Measurements from ENCODE around the gene FAM170B.

FAM170B gene

GRCh38 chr10:49128854-49129253 is 5.0 kb downstream of the FAM170B start:
- no peak for ATAC-seq
- TF ChIP-seq PPARA (CRISPR knock-in tag; IDR thresholded peaks at IDR 0.05; ENCODE audit: borderline replicate concordance) (no peak), ZNF70 (CRISPR knock-in tag; IDR thresholded peaks at IDR 0.05) (no peak), ISL1 (CRISPR knock-in tag; IDR thresholded peaks at IDR 0.05) (no peak), ZFP30 (CRISPR knock-in tag; IDR thresholded peaks at IDR 0.05) (no peak), CSDC2 (CRISPR knock-in tag; IDR thresholded peaks at IDR 0.05) (no peak), TOX (CRISPR knock-in tag; IDR thresholded peaks at IDR 0.05; ENCODE audit: borderline replicate concordance) (no peak), RARB (CRISPR knock-in tag; IDR thresholded peaks at IDR 0.05) (no peak), ZC3H10 (CRISPR knock-in tag; IDR thresholded peaks at IDR 0.05) (no peak), TCF4 (CRISPR knock-in tag; IDR thresholded peaks at IDR 0.05; ENCODE audit: borderline replicate concordance) (no peak)

- TF ChIP-seq CREB5 (CRISPR knock-in tag; IDR thresholded peaks at IDR 0.05; ENCODE audit: low read depth) = no peak
- TF ChIP-seq ZFP30 (CRISPR knock-in tag; IDR thresholded peaks at IDR 0.05) = no peak
- TF ChIP-seq, protein P1, sequence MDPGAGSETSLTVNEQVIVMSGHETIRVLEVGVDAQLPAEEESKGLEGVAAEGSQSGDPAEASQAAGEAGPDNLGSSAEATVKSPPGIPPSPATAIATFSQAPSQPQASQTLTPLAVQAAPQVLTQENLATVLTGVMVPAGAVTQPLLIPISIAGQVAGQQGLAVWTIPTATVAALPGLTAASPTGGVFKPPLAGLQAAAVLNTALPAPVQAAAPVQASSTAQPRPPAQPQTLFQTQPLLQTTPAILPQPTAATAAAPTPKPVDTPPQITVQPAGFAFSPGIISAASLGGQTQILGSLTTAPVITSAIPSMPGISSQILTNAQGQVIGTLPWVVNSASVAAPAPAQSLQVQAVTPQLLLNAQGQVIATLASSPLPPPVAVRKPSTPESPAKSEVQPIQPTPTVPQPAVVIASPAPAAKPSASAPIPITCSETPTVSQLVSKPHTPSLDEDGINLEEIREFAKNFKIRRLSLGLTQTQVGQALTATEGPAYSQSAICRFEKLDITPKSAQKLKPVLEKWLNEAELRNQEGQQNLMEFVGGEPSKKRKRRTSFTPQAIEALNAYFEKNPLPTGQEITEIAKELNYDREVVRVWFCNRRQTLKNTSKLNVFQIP (CRISPR knock-in tag; IDR thresholded peaks at IDR 0.05; ENCODE audit: borderline replicate concordance, low read depth) = no peak
- TF ChIP-seq ZNF565 (CRISPR knock-in tag; conservative IDR thresholded peaks at IDR 0.05; ENCODE audit: low read depth) = no peak
- no peak for TF ChIP-seq RARB (CRISPR knock-in tag; IDR thresholded peaks at IDR 0.05)
- TF ChIP-seq ZFP3 (CRISPR knock-in tag; IDR thresholded peaks at IDR 0.05) = no peak
- TF ChIP-seq TCF4 (CRISPR knock-in tag; IDR thresholded peaks at IDR 0.05; ENCODE audit: borderline replicate concordance) = no peak
- no peak for TF ChIP-seq ISL1 (CRISPR knock-in tag; IDR thresholded peaks at IDR 0.05)
- no peak for TF ChIP-seq OSR1 (CRISPR knock-in tag; IDR thresholded peaks at IDR 0.05)
- TF ChIP-seq ARNTL (CRISPR knock-in tag; IDR thresholded peaks at IDR 0.05; ENCODE audit: borderline replicate concordance, low read depth) = no peak
- no peak for TF ChIP-seq PATZ1 (CRISPR knock-in tag; IDR thresholded peaks at IDR 0.05; ENCODE audit: borderline replicate concordance)
- TF ChIP-seq CSRNP3 (CRISPR knock-in tag; IDR thresholded peaks at IDR 0.05) = no peak
- TF ChIP-seq CSDC2 (CRISPR knock-in tag; IDR thresholded peaks at IDR 0.05) = no peak
- no peak for TF ChIP-seq ZC3H10 (CRISPR knock-in tag; IDR thresholded peaks at IDR 0.05)
- no peak for TF ChIP-seq ZNF8 (CRISPR knock-in tag; IDR thresholded peaks at IDR 0.05)
- no peak for TF ChIP-seq ESRRG (CRISPR knock-in tag; IDR thresholded peaks at IDR 0.05)
- no peak for ATAC-seq
Measured at GRCh38 chr10:49123981-49124950, 9.6 kb downstream of the FAM170B start.

GRCh38 chr10:49120911-49121310 is 12.9 kb downstream of the FAM170B start:
- ATAC-seq = no peak
- TF ChIP-seq CSRNP3 (CRISPR knock-in tag; IDR thresholded peaks at IDR 0.05) = no peak
- TF ChIP-seq, protein P1 (CRISPR knock-in tag; IDR thresholded peaks at IDR 0.05; ENCODE audit: borderline replicate concordance, low read depth) = no peak
- TF ChIP-seq CREB5 (CRISPR knock-in tag; IDR thresholded peaks at IDR 0.05; ENCODE audit: low read depth) = no peak
- no peak for TF ChIP-seq PATZ1 (CRISPR knock-in tag; IDR thresholded peaks at IDR 0.05; ENCODE audit: borderline replicate concordance)
- no peak for TF ChIP-seq ZFP30 (CRISPR knock-in tag; IDR thresholded peaks at IDR 0.05)
- TF ChIP-seq ESRRG (CRISPR knock-in tag; IDR thresholded peaks at IDR 0.05) = no peak
- TF ChIP-seq PPARA (CRISPR knock-in tag; IDR thresholded peaks at IDR 0.05; ENCODE audit: borderline replicate concordance) = no peak
- TF ChIP-seq CSDC2 (CRISPR knock-in tag; IDR thresholded peaks at IDR 0.05) = no peak
- TF ChIP-seq ZFP3 (CRISPR knock-in tag; IDR thresholded peaks at IDR 0.05) = no peak
- no peak for TF ChIP-seq GLIS3 (CRISPR knock-in tag; IDR thresholded peaks at IDR 0.05)
- no peak for TF ChIP-seq ZC3H10 (CRISPR knock-in tag; IDR thresholded peaks at IDR 0.05)
- no peak for TF ChIP-seq OSR1 (CRISPR knock-in tag; IDR thresholded peaks at IDR 0.05)
- no peak for TF ChIP-seq TOX (CRISPR knock-in tag; IDR thresholded peaks at IDR 0.05; ENCODE audit: borderline replicate concordance)
- no peak for TF ChIP-seq ISL1 (CRISPR knock-in tag; IDR thresholded peaks at IDR 0.05)
- TF ChIP-seq SNAI2 (CRISPR knock-in tag; IDR thresholded peaks at IDR 0.05) = no peak
- TF ChIP-seq ZNF70 (CRISPR knock-in tag; IDR thresholded peaks at IDR 0.05) = no peak

Data from SK-N-SH treated with all-trans-retinoic acid at 6 μM for 48 hours (cell line).